ENCODE data around the gene ONECUT3. TPM values are rescaled to one million over a fixed set of nuclear protein-coding genes. Genes with fewer than 3 reads are reported as not detected.

ONECUT3 gene
- total and polyA plus RNA-seq, 9 of the 15 experiments (the other 6 are each of a cell fraction or from before 2014, with no cell fraction given): not detected

GRCh38 chr19:1811942-1812425, 58.7 kb downstream of the ONECUT3 start, which contains the start of gene ATP8B3 (continued):
- TF ChIP-seq ZNF121 (CRISPR knock-in tag; conservative IDR thresholded peaks at IDR 0.05) (no peak; the same call in 1 of the 2 replicates), TBL1XR1 (IDR thresholded peaks at IDR 0.05; ENCODE audit: low read length in 2 of 2) (no peak), RCOR1 (IDR thresholded peaks at IDR 0.05; ENCODE audit: borderline replicate concordance in 1 of 2, low read depth in 2 of 2, low read length in 2 of 2) (peak in 1 of 2 experiments; percentile 81; a peak in 3 of 4 replicates), CHD7 (IDR thresholded peaks at IDR 0.05; ENCODE audit: low read depth, low read length) (no peak), ZNF518B (CRISPR knock-in tag; IDR thresholded peaks at IDR 0.05) (no peak), CBX2 (IDR thresholded peaks at IDR 0.05; ENCODE audit: insufficient read depth, low read length, poor library complexity, severe bottlenecking) (no peak), SMARCA5 (IDR thresholded peaks at IDR 0.05) (peak; percentile 82), CBX1 (IDR thresholded peaks at IDR 0.05; ENCODE audit: low read depth) (peak; percentile 96), NCOR1 (IDR thresholded peaks at IDR 0.05) (no peak)
